ENCODE data around the gene FZD10. TPM values are rescaled to one million over a fixed set of nuclear protein-coding genes. Genes with fewer than 3 reads are reported as not detected.

The FZD10 gene
- total and polyA plus RNA-seq, 2 experiments from 2014 or later: 0.11 to 0.45 TPM

- no peak for TF ChIP-seq ZNF462 (CRISPR knock-in tag; IDR thresholded peaks at IDR 0.05)
- TF ChIP-seq, protein P1, sequence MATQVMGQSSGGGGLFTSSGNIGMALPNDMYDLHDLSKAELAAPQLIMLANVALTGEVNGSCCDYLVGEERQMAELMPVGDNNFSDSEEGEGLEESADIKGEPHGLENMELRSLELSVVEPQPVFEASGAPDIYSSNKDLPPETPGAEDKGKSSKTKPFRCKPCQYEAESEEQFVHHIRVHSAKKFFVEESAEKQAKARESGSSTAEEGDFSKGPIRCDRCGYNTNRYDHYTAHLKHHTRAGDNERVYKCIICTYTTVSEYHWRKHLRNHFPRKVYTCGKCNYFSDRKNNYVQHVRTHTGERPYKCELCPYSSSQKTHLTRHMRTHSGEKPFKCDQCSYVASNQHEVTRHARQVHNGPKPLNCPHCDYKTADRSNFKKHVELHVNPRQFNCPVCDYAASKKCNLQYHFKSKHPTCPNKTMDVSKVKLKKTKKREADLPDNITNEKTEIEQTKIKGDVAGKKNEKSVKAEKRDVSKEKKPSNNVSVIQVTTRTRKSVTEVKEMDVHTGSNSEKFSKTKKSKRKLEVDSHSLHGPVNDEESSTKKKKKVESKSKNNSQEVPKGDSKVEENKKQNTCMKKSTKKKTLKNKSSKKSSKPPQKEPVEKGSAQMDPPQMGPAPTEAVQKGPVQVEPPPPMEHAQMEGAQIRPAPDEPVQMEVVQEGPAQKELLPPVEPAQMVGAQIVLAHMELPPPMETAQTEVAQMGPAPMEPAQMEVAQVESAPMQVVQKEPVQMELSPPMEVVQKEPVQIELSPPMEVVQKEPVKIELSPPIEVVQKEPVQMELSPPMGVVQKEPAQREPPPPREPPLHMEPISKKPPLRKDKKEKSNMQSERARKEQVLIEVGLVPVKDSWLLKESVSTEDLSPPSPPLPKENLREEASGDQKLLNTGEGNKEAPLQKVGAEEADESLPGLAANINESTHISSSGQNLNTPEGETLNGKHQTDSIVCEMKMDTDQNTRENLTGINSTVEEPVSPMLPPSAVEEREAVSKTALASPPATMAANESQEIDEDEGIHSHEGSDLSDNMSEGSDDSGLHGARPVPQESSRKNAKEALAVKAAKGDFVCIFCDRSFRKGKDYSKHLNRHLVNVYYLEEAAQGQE (IDR thresholded peaks at IDR 0.05; ENCODE audit: unreplicated experiment): no peak
- TF ChIP-seq EZH2 (IDR thresholded peaks at IDR 0.05; ENCODE audit: low read depth, unreplicated experiment): no peak
- TF ChIP-seq NANOG (IDR thresholded peaks at IDR 0.05; ENCODE audit: borderline replicate concordance): no peak
- TF ChIP-seq EZH2phosphoT487 (IDR thresholded peaks at IDR 0.05; ENCODE audit: unreplicated experiment): no peak
- TF ChIP-seq POLR2AphosphoS5 (IDR thresholded peaks at IDR 0.05; ENCODE audit: low read depth): no peak
- TF ChIP-seq ZNF331 (CRISPR knock-in tag; IDR thresholded peaks at IDR 0.05; ENCODE audit: low read depth): no peak
Observed at GRCh38 chr12:130130346-130130745, 31.9 kb upstream of the FZD10 start (continued).

All from GM23338 (cell line).